H1 (cell line): ENCODE results near the gene WDR48. TPM values are rescaled to one million over a fixed set of nuclear protein-coding genes. Genes with fewer than 3 reads are reported as not detected.

ENCODE experiments used
- SP1 ChIP-seq: IDR thresholded peaks from 2 replicates; pipeline ENCODE4 v1.6.1; 2011; ENCODE audit warnings: low read depth, low read length
- TEAD4 ChIP-seq: IDR thresholded peaks from 2 replicates; pipeline ENCODE4 v1.6.1; 2012; ENCODE audit warnings: low read depth, low read length, inconsistent platforms, mixed read lengths
- polyA plus RNA-seq, 7 experiments: library from polyadenylated mRNA; depleted of rRNA in 3 of 7; stranded (reverse) in 5 of 7; unstranded in 2 of 7; fragments of >200 nt in 5 of 7; fragments of 200-250 nt in 2 of 7; gene quantifications; 1 replicate in 5 of 7; 2 replicates in 1 of 7; 4 replicates in 1 of 7; pipeline versions ENCODE4 v1.2.1 to v1.2.3, GENCODE V29; 2011 to 2013; ENCODE audit warnings: missing spikeins in 2 of 7, mixed read lengths in 2 of 7
- total RNA-seq: library from RNA; stranded (reverse); fragmentation: NEBNext Ultra II Directional; extraction: Animal tissue kit (Norgen Biotek cat#: 25700); gene quantifications from 2 replicates; pipeline ENCODE4 v1.2.1, GENCODE V29; 2021

Gene WDR48
- total and polyA plus RNA-seq, 2 of the 8 experiments (the other 6 are each of a cell fraction or from before 2014, with no cell fraction given), result 21.2 to 54.1 TPM

DNA sequence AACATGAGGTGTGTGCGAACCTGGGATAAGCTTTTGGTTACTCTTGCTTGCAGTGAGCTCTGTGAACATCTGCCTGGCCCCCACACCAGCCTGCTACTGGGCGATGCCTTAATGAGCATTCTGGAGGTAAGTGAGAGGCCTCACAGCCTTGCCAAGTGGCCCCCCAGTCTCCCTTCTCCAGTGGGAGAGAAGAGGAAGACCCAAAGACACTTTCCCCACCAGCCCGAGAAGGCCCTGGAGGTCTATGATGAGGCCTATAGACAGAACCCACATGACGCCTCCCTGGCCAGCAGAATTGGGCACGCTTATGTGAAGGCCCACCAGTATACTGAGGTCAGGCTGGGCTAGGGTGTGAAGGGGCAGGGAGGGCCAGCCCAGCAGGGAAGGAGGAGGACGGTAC lies 78.2 kb downstream of the WDR48 start (continued):
- no peak for TF ChIP-seq TEAD4
- TF ChIP-seq SP1, result no peak
